Measurements from ENCODE around the gene TNFRSF1A. TPM values are rescaled to one million over a fixed set of nuclear protein-coding genes. Genes with fewer than 3 reads are reported as not detected.

The TNFRSF1A gene
- total RNA-seq (2022): 79.0 and 79.4 TPM in 2 replicates
- percentile 85 among the genes with signal in this experiment for Bru-seq, nascent RNA
- percentile 90 among the genes with signal in this experiment for BruChase-seq, experiment 1, labeled RNA remaining after a 2-hour chase
- percentile 89 among the genes with signal in this experiment for BruChase-seq, experiment 2, labeled RNA remaining after a 6-hour chase
- long read RNA-seq, transcript TNFRSF1A-201 (10 exons, 2,223 nt): major isoform, 51 of 82 reads
- long read RNA-seq, partial matches to known transcripts: 12 of 82 reads
- long read RNA-seq, other reads (novel, unspliced or antisense): 17 of 82 reads

GRCh38 chr12:6341417-6342139, at the start of gene TNFRSF1A:
TNFRSF1A (minus strand) TSS chr12:6342076; CDS start chr12:6341814, 262 bp downstream.
- Mint-ChIP-seq H3K4me1 (ENCODE audit: low read depth, unreplicated experiment) (peaks cover 36% of the 10 kb centered on the region), H3K27ac (ENCODE audit: unreplicated experiment) (no peak within 1 kb of the TSS), H3K27me3 (ENCODE audit: insufficient read depth, unreplicated experiment) (no peaks in the 10 kb centered on the region), H3K9me3 (ENCODE audit: unreplicated experiment) (peaks cover 2% of the 10 kb centered on the region), H3K4me3 (ENCODE audit: unreplicated experiment) (no peak within 1 kb of the TSS), H3K36me3 (ENCODE audit: insufficient read depth, unreplicated experiment) (peaks cover 13% of the 10 kb centered on the region)
- Histone ChIP-seq H3K27me3 (replicated peaks; ENCODE audit: control insufficient read depth, insufficient read depth, low read length) (no peaks in the 10 kb centered on the region), H3K36me3 (ENCODE audit: control insufficient read depth, insufficient read depth, low read length) (0 out of 2 replicates have a peak, but pooled peaks cover 2% of the 10 kb centered on the region), H3K4me3 (ENCODE audit: low read depth, low read length) (peak within 1 kb of the TSS; percentile 76), H3K9me3 (no peaks in the 10 kb centered on the region), H3K4me1 (peaks cover 56% of the 10 kb centered on the region)
- intact Hi-C loops (cut with micrococcal nuclease; ENCODE audit: unreplicated experiment): loop anchor here (1.0 kb wide), 1 partner anchor 22 kb away; no protein-coding TSS in a partner anchor
- ChIA-PET POLR2A (interaction anchor here (0.6 to 1.6 kb wide), 7 partner anchors 12 to 193 kb away, joined by 3 to 8 read pairs (median 4); partner anchors contain the start of gene GAPDH), CTCF (interaction anchor here (0.5 to 1.5 kb wide), 12 partner anchors 14 to 525 kb away, joined by 3 to 13 read pairs (median 5); partner anchors contain the start of gene PLEKHG6)
- BruUV-seq (replicated peaks): TSS peak; percentile 56
- DNase-seq: peak; percentile 82
- TF ChIP-seq CTCF (IDR thresholded peaks at IDR 0.05; ENCODE audit: insufficient read depth in 1 of 2, low read depth in 1 of 2, low read length in 1 of 2, severe bottlenecking in 1 of 2, unreplicated experiment in 1 of 2): no peak

- Mint-ChIP-seq H3K36me3 (ENCODE audit: insufficient read depth, unreplicated experiment) (peaks cover 65% of the 10 kb centered on the region), H3K4me3 (ENCODE audit: unreplicated experiment) (no peak overlapping the region), H3K4me1 (ENCODE audit: low read depth, unreplicated experiment) (peaks cover 6% of the 10 kb centered on the region), H3K9me3 (ENCODE audit: unreplicated experiment) (no peaks in the 10 kb centered on the region), H3K27ac (ENCODE audit: unreplicated experiment) (no peak overlapping the region), H3K27me3 (ENCODE audit: insufficient read depth, unreplicated experiment) (no peaks in the 10 kb centered on the region)
- TF ChIP-seq CTCF (IDR thresholded peaks at IDR 0.05; ENCODE audit: insufficient read depth in 1 of 2, low read depth in 1 of 2, low read length in 1 of 2, severe bottlenecking in 1 of 2, unreplicated experiment in 1 of 2): no peak
- no peak overlapping the region for H3K4me3 ChIP-seq (ENCODE audit: low read depth, low read length)
- ChIA-PET POLR2A (no interaction called here), CTCF (no interaction called here)
- BruUV-seq (replicated peaks): no TSS peak
- H3K27me3 ChIP-seq (replicated peaks; ENCODE audit: control insufficient read depth, insufficient read depth, low read length): no peaks in the 10 kb centered on the region
- H3K4me1 ChIP-seq: no peaks in the 10 kb centered on the region
- intact Hi-C loops (cut with micrococcal nuclease; ENCODE audit: unreplicated experiment): no loop called here
- DNase-seq: no peak
- H3K9me3 ChIP-seq: no peaks in the 10 kb centered on the region
- peaks cover 9% of the 10 kb centered on the region for H3K36me3 ChIP-seq (ENCODE audit: control insufficient read depth, insufficient read depth, low read length)
Observed at GRCh38 chr12:6391013-6391412, 49.1 kb upstream of the TNFRSF1A start.

DNA sequence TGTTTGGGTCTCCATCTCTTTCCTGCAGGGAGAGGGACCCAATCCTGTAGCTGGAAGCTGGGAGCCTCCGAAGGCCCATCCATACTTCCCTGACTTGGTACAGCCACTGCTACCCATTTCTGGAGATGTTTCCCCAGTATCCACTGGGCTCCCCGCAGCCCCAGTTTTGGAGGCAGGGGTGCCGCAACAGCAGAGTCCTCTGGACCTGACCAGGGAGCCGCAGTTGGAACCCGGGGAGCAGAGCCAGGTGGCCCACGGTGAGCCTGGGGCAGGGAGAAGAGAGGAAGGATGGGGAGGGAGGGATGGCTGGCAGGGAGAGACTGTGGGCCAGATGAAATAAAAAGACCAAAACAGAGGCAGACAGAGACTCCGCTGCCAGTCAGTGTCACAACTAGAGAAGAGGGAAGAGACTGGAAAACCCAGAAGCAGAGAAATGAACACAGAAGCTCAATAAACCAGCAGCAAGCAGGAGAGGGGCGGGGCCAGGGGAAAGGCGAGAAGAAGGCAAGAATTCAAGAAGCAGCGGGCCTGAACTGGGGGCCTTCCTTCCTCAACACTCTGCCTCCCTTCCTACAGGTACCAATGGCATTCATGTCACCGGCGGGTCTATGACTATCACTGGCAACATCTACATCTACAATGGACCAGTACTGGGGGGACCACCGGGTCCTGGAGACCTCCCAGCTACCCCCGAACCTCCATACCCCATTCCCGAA, 48.4 kb upstream of the TNFRSF1A start:
- Histone ChIP-seq H3K9me3 (no peaks in the 10 kb centered on the region), H3K4me1 (peaks cover 2% of the 10 kb centered on the region), H3K4me3 (ENCODE audit: low read depth, low read length) (no peak overlapping the region), H3K27me3 (replicated peaks; ENCODE audit: control insufficient read depth, insufficient read depth, low read length) (no peaks in the 10 kb centered on the region), H3K36me3 (ENCODE audit: control insufficient read depth, insufficient read depth, low read length) (peaks cover 11% of the 10 kb centered on the region)
- intact Hi-C loops (cut with micrococcal nuclease; ENCODE audit: unreplicated experiment): no loop called here
- BruUV-seq (replicated peaks): no TSS peak
- Mint-ChIP-seq H3K4me3 (ENCODE audit: unreplicated experiment) (no peak overlapping the region), H3K4me1 (ENCODE audit: low read depth, unreplicated experiment) (peaks cover 6% of the 10 kb centered on the region), H3K27ac (ENCODE audit: unreplicated experiment) (no peak overlapping the region), H3K9me3 (ENCODE audit: unreplicated experiment) (no peaks in the 10 kb centered on the region), H3K27me3 (ENCODE audit: insufficient read depth, unreplicated experiment) (no peaks in the 10 kb centered on the region), H3K36me3 (ENCODE audit: insufficient read depth, unreplicated experiment) (peaks cover 72% of the 10 kb centered on the region)
- DNase-seq: no peak
- POLR2A ChIA-PET: no interaction called here
- CTCF ChIA-PET: interaction anchor here (0.6 kb wide), 1 partner anchor 376 kb away, joined by 3 read pairs; no protein-coding TSS in a partner anchor
- TF ChIP-seq CTCF (IDR thresholded peaks at IDR 0.05; ENCODE audit: insufficient read depth in 1 of 2, low read depth in 1 of 2, low read length in 1 of 2, severe bottlenecking in 1 of 2, unreplicated experiment in 1 of 2): no peak

All from Caco-2 (cell line).